Dermis blood vessel endothelial cell (primary cell): Measurements from ENCODE around the gene SYNE3. TPM values are rescaled to one million over a fixed set of nuclear protein-coding genes. Genes with fewer than 3 reads are reported as not detected.
A peak's percentile ranks its signal among the peaks of the same experiment; 100 is the strongest.

Experiments
- DNase-seq: peaks from one replicate; pipeline ENCODE4 v3.0.0; 2010
- total RNA-seq: library from RNA; depleted of rRNA; stranded (reverse); fragments of >200 nt; gene quantifications from 2 replicates; pipeline ENCODE4 v1.2.3, GENCODE V29; 2014

The SYNE3 gene
- total RNA-seq, 1 donor from 2014 or later: 15.5 TPM

DNA sequence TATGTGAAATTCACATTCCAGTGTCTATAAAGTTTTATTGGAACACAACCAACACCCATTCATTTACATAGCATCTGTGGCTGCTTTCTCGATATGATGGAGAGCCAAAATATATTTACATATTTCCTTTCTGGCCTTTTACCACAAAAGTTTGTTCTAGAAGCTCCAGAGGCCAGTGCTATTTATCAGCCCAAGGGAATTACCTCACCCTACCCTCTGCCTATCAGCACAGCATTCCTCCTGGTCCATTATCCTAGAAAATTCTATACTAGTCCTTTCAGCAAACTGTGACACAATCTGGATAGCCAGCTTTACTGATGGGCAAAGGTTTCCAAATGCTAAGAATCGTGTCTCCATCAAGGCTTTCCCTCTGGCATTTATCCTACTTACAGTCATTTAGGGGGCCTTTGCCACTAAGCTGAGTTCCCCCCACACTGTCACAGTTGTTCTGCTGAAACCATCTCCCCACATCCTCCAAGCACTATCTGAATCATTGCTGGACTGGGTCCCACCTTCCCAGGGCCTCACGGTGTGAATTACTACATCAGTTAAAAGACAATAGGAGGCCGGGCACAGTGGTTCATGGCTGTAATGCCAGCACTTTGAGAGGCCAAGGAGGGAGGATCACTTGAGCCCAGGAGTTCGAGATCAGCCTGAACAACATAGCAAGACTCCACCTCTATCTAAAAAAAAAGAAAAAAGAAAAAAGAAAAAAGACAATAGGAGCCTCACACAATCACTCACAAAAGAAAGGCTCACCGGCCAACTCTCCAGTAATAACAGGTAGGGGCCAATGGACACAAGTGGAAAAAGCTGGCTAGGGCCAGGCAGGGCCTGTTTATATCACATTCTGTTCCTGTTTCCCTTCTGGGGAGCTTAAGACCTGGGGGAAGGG is 12.1 kb downstream of the SYNE3 start:
- peak; percentile 56 for DNase-seq

DNA sequence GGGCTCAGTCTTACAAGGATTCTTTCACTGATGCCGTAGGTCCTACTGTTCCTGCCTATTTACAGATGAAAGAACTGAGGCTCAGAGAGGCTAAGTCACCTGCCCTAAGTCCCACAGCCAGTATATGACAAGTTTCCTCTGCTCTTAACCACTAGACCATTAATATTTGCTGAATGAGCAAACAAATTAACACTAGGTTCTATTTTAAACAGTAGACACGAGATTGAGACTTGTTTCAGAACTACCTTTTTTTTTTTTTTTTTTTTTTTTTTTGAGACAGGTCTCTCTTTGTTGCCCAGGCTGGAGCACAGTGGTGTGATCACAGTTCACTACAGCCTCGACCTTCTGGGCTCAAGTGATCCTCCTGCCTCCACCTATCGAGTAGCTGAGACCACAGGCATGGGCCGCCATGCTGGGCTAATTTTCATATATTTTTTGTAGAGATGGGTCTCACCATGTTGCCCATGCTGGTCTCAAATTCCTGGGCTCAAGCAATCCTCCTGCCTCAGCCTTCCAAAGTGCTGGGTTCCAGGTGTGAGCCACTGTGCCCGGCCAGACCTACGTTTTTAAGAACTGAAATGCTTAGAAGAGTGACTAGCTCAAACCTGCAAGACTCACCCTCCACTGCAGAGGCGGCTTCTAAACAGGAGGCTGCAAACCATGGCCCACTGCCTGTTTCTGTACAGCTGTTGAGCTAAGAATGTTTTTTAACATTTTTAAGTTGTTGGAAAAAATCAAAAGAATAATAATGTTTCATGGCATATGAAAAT is 12.9 kb downstream of the SYNE3 start:
- DNase-seq: no peak

DNA sequence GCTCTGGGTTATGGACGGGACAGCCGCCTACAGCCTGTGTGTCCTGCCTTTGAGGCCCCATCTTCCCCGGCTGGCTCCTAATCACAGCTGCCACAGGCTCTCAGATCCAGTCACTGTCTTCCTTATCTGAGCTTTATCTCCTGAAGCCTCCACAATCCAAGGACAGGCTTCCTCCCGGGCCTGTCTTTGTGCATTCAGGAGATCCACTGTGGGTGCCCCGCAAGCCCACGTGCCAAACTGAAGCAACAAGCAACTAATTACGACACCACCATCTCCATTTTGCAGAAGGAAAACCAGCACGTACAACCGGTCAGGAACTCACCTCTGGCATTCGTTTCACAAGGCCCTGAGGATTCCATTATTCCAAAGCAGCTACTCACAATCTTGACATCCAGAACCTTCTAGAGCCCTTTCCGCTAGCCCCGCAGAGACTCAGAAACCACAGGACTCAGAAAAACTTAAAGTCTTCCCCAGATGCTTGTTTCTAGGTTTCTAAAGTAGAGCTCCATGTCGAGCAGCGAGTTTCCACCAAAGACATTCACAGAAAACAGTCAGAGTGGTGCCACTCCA is 14.0 kb downstream of the SYNE3 start:
- no peak for DNase-seq

DNA sequence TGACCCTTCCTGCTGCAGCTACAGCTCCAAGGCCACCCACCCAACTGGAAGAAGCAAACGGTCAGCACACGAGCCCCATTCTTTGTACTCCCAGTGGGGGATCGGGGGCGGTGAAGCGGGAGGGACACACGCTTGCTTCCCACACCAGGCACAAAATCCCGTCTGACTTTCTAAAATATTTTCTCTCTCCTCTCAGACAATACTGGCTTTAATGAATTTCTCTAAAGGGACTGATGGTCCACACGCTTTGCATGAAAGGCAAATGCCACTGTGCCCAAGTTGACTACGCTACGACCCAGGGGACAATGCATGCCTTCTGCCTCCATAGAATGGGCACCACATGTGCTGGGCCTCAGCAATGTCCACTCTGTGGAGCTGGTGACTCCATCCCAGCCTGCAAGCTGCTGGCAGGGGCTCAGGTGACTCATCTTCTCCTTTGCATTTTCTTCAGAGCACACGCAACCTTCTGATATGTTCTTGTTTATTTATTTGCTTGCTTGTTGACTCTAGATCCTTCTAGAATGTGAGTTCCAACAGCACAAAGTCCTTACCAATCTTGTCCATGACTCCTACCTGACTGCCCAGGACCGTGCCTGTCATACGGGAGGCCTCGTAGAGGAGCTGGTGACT is 15.6 kb downstream of the SYNE3 start:
- peak; percentile 79 for DNase-seq

DNA sequence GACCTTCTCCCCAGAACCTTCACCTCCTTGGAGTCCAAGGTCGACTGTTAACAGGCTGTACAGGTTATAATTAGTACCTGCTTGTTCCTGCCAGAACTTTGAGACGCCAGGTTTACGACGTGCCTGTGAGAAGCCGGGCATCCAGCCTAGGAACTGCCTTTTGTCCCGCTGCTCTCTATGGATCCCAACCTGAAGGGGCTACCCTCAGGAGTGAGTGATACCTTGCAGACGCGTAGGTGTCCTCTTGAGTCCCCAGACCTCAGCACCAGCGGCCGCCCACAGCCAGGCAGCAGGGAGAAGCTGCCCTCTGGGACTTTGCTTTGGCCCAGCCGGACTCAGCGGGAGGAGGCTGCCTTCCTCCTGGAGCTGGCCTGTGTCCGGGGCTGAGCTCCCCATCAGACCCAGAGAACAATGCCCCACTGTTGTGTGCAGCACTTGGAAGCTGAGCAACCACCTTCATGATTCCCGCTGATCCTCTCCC is 16.2 kb downstream of the SYNE3 start:
- DNase-seq: no peak

DNA sequence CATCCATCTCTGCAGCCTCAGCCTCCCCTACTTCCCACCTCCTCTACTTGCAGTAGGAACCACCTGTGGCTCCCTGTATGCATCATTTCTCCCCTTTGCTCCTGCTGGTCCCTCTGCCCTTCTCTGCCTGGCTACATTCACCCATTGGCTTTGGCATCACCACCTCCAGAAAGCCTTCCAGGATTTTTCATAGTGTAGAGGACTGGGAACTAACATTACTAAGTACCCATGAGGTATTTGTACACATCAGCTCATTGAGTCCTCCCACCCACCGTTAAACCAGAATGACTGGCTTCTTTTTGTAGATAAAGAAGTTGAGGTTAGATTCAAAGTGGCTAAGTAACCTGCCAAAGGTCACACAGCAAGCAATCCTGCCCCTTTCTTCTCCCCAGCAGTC is 17.1 kb downstream of the SYNE3 start:
- DNase-seq: no peak

DNA sequence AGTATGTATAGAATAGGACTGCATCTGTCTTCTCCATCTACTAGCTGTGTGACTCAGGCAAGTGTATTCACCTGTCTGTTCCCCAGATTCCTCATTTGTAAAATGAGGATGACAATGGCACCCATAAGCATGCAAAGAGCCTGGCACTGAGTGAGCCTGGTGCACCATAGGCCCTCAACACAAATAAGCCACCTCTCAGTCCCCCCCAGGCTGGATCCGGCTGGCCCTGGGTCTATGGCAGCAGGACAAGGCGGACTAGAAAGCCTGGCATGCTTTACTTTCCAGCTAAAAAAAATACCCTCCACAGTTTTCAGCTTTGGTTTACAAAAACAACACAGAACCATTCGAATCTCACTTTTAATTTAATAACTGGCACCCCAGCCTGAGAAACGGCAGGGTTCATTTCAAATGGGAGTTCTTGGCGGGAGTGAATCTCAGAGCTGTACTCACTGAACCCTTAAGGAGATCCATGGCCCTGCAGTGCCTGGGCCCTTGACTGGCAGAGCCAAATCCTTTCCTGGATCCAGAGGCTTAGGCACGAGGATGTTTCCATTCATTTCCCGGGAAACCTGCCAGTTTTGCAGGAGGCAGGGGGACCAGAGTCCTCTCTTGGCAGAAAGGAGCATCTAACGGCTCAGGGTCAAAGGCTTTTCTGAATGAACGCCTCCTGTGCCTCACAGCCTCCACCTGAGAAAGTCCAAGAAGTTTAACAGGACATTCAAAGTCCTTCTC is 17.7 kb downstream of the SYNE3 start:
- no peak for DNase-seq

DNA sequence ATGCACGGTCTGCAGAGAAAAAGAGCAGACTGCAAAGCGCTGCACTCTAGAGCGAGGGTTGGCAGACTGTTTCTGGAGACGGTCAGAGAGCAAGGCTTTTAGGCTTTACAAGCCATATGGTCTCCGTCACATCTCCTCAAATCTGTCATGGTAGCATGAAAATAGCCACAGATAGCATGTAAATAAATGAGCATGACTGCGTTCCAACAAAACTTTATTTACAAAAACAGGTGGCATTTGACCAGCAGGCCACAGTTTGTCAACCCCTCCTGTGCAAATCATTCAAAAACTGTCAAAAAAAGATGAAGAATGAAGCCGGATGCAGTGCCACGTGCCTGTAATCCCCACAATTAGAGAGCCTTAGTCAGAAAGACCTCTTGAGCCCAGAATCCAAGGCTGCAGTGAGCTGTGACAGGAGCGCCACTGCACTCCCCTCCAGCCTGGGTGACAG is 18.9 kb downstream of the SYNE3 start:
- DNase-seq: no peak

DNA sequence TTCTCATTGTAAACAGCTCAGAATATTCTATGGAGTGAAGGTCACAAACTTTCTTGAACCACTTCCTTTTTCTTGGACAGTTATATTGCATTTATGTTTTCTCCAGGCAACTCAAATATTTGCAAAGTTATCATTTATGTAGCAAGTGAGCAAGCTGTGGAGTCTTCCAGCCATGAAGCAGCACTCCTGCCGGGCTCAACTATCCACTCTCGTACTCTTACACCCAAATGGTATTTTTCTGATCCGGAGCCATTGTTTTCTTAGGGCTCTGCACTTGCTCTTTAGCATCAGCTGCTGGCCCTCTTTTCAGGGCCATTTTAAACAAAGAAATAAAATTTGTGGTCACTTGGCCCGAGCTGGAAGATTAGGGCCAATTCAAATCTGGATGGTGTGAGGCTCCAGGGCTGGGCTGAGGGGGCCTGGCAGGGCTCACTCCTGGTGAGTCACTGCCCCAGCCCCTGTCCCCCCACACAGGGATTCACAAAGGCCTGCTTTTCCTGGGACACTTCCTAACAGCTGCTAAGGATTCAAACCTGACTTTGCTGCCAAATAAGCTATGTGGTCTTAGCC is 19.7 kb downstream of the SYNE3 start:
- DNase-seq: no peak

DNA sequence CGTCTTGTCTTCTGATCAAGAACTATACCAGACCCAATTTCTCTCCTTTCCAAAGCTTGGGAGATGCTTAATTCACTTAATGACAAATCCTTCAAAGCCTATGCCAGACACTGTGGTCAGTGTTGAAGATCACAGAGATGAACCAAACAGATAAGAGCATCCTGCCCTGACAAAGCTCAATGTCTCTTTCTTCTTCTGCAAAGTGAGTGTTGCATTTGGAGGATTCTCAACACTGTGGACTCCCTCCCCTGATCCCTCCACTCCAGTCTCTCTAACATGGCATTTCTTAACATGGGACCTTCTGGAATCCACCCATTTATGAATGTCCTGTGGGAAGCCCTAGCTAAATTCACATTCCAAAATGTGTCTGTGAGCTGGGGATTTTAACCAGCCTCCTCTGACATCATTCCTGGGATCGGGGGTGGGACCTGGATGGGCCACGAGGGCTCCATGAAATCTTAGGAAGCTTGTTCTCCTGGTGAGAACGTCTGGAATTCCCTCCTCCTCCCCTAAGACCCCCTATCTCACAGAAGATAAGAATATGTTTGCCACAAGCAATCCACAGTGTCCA is 20.3 kb downstream of the SYNE3 start:
- no peak for DNase-seq

DNA sequence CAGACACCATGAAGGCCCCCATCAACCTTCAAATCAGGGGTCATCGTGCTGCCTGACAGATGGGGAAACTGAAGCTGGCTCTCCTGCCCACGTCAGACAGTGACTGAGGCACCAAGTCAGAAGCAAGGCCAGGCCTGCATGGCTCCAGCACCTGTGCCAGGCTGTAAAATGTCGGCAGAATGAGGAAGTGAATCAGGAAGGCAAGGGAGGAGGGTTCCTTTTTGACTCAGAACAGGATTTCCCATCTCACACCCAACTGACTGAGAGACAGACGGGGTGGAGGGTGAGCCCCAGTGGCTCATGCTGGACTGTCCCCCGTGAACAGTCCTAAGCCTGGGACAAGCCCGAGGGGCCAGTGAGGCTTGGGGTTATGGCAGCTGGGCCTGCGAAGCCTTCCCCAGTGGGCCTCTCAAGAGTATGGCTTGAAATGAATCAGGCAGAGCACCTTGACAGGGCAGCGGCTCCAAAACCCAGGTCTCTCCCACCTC is 20.9 kb downstream of the SYNE3 start:
- DNase-seq: peak; percentile 60

DNA sequence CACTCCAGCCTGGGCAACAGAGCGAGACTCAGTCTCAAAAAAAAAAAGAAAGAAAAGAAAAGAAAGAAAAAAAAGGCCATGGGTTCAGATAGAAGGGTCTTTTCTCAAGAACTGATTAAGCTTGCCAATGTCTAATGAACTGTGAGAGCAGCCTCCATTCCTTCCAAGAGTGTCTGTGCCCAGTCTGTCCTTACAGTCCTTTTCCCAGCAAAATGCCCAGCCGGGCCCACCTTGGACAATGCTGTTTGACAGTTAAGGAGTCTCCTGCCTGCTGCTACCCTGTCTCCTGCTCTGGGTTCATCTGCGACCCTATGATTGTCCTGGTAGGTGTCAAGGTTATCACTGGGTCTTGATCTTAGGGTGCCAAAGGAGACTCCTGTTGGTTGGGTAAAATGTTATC is 21.4 kb downstream of the SYNE3 start:
- DNase-seq: no peak

DNA sequence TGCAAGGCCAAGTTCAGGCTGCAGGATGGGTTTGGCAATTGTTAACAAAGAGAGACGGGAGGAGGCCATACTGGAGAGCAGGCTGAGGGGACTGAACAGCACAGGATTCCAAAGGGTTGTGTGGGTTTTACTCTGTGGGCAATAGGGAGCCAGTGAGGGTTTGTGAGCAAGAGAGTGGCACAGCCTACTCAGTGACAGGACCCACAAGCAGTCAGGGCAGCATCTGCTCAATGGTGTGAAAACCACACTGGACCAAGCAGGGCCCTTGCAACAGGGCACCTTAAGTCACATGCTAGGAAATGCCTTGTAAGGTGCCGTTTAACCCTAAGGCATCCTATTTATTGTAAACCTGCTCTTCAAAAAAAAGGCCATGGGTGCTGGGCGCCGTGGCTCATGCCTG is 22.0 kb downstream of the SYNE3 start:
- DNase-seq: no peak

DNA sequence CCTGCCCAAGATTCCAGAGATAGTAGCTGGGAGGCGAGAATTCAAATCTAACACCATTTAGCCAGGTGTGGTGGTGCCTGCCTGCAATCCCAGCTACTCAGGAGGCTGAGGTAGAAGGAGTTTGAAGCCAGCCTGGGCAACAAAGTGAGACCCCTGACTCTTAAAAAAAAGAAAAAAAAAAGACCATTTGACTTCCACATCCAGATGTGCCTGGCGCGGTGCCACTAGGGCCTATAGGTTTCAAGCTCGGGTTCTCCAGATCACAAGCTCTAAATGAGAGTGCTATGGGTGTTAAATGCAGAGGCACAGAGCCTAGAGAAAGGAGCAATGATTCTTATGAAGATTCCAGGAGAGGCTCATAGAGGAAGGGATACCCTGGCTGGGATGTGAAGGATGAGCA is 22.5 kb downstream of the SYNE3 start:
- no peak for DNase-seq

DNA sequence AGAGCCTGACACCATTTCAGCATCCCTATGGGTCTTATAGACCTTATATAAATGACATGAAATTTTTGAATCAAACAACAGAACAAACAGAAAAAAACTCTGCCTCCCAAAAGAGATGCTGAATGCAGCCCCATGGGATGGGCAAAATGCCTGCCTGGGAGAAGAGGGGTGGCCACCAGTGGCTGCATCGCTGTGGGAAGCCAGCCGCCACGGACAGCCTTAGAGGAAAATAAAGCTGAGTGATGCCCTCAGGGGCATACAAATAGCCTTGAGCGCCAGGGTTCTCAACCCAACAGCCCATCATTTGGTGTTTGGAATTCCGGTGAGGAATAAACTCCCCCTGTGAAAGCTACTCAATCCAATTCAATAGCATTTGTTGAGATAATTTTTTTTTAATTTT is 22.9 kb downstream of the SYNE3 start:
- DNase-seq: no peak

DNA sequence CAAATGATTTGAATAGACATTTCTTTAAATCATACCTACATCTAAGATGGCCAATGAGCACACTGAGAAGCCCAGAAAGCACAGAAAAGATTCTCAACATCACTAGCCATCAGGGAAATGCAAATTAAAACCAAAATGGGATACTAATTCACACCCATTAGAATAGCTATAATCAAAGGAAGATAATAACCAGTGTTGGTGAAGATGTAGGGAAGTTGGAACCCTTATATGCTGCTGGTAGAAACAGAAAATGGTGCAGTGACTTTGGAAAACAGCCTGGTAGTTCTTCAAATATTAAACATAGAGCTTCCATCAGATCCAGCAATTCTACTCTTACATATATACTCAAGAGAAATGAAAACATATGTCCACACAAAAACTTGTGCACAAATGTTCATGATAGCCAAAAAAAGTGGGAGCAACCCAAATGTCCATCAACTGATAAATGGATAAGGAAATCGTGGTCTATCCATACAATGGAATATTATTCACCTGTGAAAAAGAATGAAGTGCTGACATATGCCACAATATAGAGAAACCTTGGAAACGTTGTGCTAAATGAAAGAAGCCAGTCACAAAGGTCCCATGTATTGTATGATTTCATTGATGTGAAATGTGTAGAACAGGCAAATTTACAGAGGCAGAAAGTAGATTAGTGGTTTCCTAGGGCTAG is 24.4 kb downstream of the SYNE3 start:
- no peak for DNase-seq

DNA sequence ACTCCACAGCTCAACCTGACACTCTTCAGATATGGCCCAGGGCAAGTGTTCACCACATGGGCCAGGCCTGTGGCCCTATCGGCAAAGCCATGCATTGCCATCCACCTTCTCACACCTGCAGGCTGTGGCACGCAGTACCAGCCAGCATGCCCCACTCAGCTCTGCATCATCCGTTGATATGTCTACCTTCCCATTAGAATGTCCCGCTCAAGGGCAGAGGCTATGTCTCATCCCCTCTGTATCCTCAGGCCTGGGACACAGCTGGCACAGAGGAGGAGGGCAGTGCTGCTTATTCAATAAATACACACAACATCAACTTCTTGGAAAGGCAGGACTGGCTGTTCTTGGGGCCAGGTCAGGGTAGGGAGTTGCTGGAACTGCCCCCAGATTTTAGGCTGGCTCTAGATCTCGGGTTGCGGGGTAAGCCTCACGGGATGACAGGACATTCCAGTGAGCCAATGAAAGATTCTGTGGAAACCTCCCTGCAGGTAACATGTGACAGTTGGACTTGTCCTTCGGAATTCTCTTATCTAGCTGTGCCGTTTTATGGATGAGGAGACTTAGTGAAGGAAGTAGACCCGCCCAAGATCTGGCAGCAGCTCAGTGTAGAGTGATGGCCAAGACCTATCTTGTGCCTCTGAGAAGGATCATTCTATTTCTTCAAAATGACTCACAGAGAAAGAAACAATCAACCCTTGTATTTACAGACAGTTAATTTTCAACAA is 25.6 kb downstream of the SYNE3 start:
- DNase-seq: no peak

DNA sequence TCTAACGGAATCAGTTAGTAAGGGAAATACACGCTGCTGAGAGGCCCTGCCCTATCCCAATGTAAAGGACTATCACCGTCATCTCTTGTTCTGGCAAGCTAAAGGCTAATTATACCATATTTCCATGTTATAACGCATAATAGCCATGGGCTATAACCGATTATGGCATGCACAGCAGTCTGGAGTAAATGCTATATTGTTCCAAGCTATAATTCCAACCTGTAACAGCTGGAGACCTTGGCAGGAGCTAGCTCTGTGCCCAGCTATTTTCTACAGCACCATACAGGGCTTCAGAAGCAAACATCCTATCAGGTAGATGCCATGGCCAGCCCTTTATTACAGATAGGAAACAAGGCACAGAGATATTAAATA is 26.3 kb downstream of the SYNE3 start:
- no peak for DNase-seq

DNA sequence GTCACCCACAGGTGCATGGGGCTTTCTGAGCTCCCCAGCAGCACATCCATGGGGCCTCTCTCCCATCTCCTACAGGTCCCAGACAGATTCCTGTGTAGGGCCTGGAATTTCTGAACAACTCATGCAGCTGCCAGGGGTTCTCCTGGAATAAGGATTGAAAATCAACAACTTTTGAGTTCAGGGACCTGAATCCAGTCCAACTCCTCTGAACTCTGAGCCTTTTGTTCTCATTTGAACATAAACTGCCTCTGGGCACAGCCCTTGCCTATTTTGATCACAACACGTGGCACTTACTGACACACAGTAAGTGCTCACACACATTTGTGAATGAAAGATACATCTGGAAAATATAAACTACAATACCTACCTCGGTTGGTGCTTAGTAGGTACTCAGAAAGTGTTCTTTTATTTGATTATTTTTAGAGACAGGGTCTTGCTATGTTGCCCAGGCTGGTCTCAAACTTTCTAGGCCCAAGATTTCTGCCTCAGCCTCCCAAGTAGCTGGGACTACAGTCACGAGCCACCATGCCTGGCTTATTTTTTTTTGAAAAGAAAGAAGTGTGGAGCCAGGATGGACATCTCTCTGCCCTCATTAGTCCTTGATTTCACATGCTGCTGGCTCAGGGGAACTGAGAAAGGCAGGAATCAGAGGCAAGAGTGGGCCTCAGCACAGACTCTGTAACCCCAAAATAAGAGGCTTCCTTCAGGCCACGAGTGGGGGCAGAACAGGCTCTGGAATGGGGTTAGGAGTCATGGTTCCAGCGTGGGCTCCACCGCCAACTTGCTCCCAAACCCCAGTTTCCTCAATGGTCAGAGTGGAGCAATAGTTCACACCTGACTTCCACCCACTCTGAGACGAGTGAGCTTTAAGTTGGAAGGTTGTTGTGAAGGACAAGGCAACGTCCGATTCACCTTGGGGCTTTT is 27.0 kb downstream of the SYNE3 start:
- DNase-seq: no peak
